ENCODE measurements around the gene NT5DC4. TPM values are rescaled to one million over a fixed set of nuclear protein-coding genes. Genes with fewer than 3 reads are reported as not detected.

The NT5DC4 gene
- total RNA-seq, 1 experiment from 2014 or later, result not detected

GRCh38 chr2:112709703-112710102 lies 11.1 kb upstream of the NT5DC4 start:
- TF ChIP-seq SIN3A (IDR thresholded peaks at IDR 0.05; ENCODE audit: borderline replicate concordance, insufficient read depth, low read depth, low read length) (no peak), TCF7L2 (IDR thresholded peaks at IDR 0.05; ENCODE audit: low read depth, low read length) (no peak), CTCF (IDR thresholded peaks at IDR 0.05) (no peak), POLR2AphosphoS5 (IDR thresholded peaks at IDR 0.05; ENCODE audit: low read depth, low read length) (no peak), REST (IDR thresholded peaks at IDR 0.05; ENCODE audit: insufficient read depth in 1 of 2, low read depth in 2 of 2, low read length in 1 of 2) (no peak)
- Histone ChIP-seq H3K4me1 (ENCODE audit: control insufficient read depth, insufficient read depth, low read length) (no peaks in the 10 kb centered on the region), H3K9me3 (ENCODE audit: control insufficient read depth, insufficient read depth, low read depth, low read length) (no peaks in the 10 kb centered on the region), H3K4me3 (ENCODE audit: low read depth in 2 of 2, low read length in 2 of 2) (no peak overlapping the region), H3K27ac (ENCODE audit: low read length) (no peak overlapping the region), H3K27me3 (ENCODE audit: control insufficient read depth, insufficient read depth, low read length) (no peaks in the 10 kb centered on the region), H3K36me3 (ENCODE audit: control insufficient read depth, insufficient read depth, low read length) (no peaks in the 10 kb centered on the region)
- POLR2A ChIA-PET, result no interaction called here
- ATAC-seq (no peak), DNase-seq (ENCODE audit: low read depth, low spot score) (no peak)
- CTCF ChIA-PET, result no interaction called here
- intact Hi-C loops (cut with micrococcal nuclease; ENCODE audit: unreplicated experiment) (no loop called here), in situ Hi-C loops (cut with HindIII; ENCODE audit: low pct_unique_long_range_greater_than_20kb, low sequenced_read_pairs) (no loop called here)
- no TSS peak for BruUV-seq (replicated peaks)

GRCh38 chr2:112710956-112711750 lies 9.7 kb upstream of the NT5DC4 start:
- Histone ChIP-seq H3K4me3 (ENCODE audit: low read depth in 2 of 2, low read length in 2 of 2) (no peak overlapping the region), H3K27me3 (ENCODE audit: control insufficient read depth, insufficient read depth, low read length) (no peaks in the 10 kb centered on the region), H3K36me3 (ENCODE audit: control insufficient read depth, insufficient read depth, low read length) (no peaks in the 10 kb centered on the region), H3K4me1 (ENCODE audit: control insufficient read depth, insufficient read depth, low read length) (no peaks in the 10 kb centered on the region), H3K9me3 (ENCODE audit: control insufficient read depth, insufficient read depth, low read depth, low read length) (no peaks in the 10 kb centered on the region), H3K27ac (ENCODE audit: low read length) (no peak overlapping the region)
- DNase-seq (ENCODE audit: low read depth, low spot score), result no peak
- TF ChIP-seq CTCF (IDR thresholded peaks at IDR 0.05), result no peak
- no peak for TF ChIP-seq SIN3A (IDR thresholded peaks at IDR 0.05; ENCODE audit: borderline replicate concordance, insufficient read depth, low read depth, low read length)
- TF ChIP-seq REST (IDR thresholded peaks at IDR 0.05; ENCODE audit: insufficient read depth in 1 of 2, low read depth in 2 of 2, low read length in 1 of 2), result no peak
- TF ChIP-seq POLR2AphosphoS5 (IDR thresholded peaks at IDR 0.05; ENCODE audit: low read depth, low read length), result no peak
- TF ChIP-seq TCF7L2 (IDR thresholded peaks at IDR 0.05; ENCODE audit: low read depth, low read length), result no peak
- POLR2A ChIA-PET, result no interaction called here
- no peak for ATAC-seq
- CTCF ChIA-PET, result no interaction called here
- intact Hi-C loops (cut with micrococcal nuclease; ENCODE audit: unreplicated experiment), result no loop called here
- in situ Hi-C loops (cut with HindIII; ENCODE audit: low pct_unique_long_range_greater_than_20kb, low sequenced_read_pairs), result no loop called here
- BruUV-seq (replicated peaks), result no TSS peak

Measured in Panc1 (cell line).